Right cardiac atrium (tissue), 5 donors: ENCODE data around the gene KCTD2. TPM values are rescaled to one million over a fixed set of nuclear protein-coding genes. Genes with fewer than 3 reads are reported as not detected.

Experiments
- ATAC-seq, 2 donors: fragments of 200-7000 bp; cut with Tn5 transposase; one replicate each; pipeline versions ENCODE4 v1.8.0 to v1.9.1; 2020; ENCODE audit warnings: moderate library complexity in 2 of 2, mild to moderate bottlenecking in 1 of 2
- DNase-seq, 3 donors: peaks; one replicate each; pipeline ENCODE4 v3.0.0-alpha.2; 2020
- H3K27ac ChIP-seq: one replicate; pipeline ENCODE4 v1.5.1; 2013; ENCODE audit warnings: mild to moderate bottlenecking, low read length, control low read depth, moderate library complexity
- H3K27me3 ChIP-seq: one replicate; pipeline ENCODE4 v1.6.1; 2013; ENCODE audit not compliant: control insufficient read depth, insufficient read depth
- H3K4me1 ChIP-seq: one replicate; pipeline ENCODE4 v1.6.1; 2013; ENCODE audit warnings: low read length; ENCODE audit not compliant: control insufficient read depth, insufficient read depth
- H3K4me3 ChIP-seq: one replicate; pipeline ENCODE4 v1.5.1; 2013; ENCODE audit warnings: low read length, control low read depth
- H3K9me3 ChIP-seq: one replicate; pipeline ENCODE4 v1.6.1; 2013; ENCODE audit warnings: low read length; ENCODE audit not compliant: control insufficient read depth
- WGBS: extraction: QIAGEN DNeasy Blood & Tissue Kit; methylation state at CpG from one replicate; pipeline ENCODE4 v1.1.7; 2013; 5-methylcytosine and 5-hydroxymethylcytosine counted together
- intact Hi-C, 4 donors: fragments of 100-400 bp; cut with DNase I; formaldehyde crosslinking; loops; one replicate each; pipeline versions ENCODE4 v1.11.0 to v1.14.0; 2022 to 2023
- polyA plus RNA-seq: library from polyadenylated mRNA; stranded (reverse); fragments of 200-250 nt; gene quantifications from one replicate; pipeline ENCODE4 v1.2.3, GENCODE V29; 2013
- total RNA-seq, 4 donors: library from RNA; stranded (reverse); fragmentation: NEBNext Ultra II Directional; extraction: Animal tissue kit (Norgen Biotek cat#: 25700); gene quantifications; one replicate each; pipeline ENCODE4 v1.2.1, GENCODE V29; 2021
- donor health status: healthy with polysubstance abuse.
- donor health status: DM: no; HTN: yes; CAD: no.
- donor health status: DM: no; HTN: no; CAD: no.
- donor health status: DM: no; HTN: yes; CAD: no; lungs with severe emphysema.
- donor health status: DM: yes; HTN: yes; CAD: no.

KCTD2 gene
- total and polyA plus RNA-seq, 5 donors: 22.3 to 27.5 (median 22.8) TPM

DNA sequence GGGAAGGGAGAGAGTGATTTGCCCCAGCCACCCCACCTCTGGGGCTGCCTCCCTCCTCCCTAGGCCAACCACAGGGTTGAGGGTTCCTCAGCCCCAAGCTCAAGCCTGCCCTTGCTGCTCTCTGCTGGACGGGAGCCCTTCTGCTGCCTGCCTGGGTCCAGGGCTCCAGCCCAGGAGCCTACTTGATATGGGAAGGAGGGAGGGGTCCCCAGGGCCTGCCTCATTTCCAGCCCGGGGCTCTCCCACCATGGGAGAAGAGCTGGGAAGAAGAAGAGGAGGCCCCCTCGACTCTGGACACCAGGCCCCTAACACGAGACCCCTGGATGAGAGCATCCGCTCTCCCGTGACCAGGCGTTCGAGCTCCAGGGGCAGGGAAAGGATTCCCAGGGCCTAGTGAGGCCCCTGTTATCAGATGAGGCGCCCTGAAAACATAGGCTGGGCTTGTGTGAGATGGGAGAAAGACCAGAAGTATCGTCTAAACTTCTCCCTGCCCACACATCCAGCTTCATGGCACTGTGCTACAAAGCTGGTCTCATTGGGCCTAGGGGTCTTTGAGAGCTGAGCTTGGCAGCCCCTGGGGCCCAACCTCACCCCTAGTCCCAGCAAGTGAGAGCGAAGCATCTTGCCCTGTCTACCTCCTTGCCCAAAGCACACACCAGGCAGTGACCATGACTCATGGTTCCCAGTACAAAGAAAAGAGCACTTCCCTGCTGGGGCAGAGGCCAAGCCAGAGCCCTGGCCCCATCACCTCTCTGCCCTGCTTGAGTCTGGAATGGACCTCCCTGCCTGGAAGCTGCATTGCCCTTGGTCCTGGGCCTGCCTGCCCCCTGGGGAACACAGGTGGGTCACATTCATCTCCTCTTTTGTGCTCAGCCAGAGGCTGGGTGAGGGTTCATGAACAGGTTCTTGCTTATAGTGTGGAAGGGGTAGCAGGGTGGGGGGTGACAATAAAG is 41.7 kb downstream of the KCTD2 start:
- H3K4me1 ChIP-seq: peaks cover 6% of the 10 kb centered on the region
- DNase-seq: peak in 2 of 3 donors; percentile 65 to 69
- peak; percentile 8 to 62 for ATAC-seq
- no peaks in the 10 kb centered on the region for H3K9me3 ChIP-seq
- peak overlapping the region; percentile 30 for H3K4me3 ChIP-seq
- peak overlapping the region; percentile 88 for H3K27ac ChIP-seq
- no peaks in the 10 kb centered on the region for H3K27me3 ChIP-seq
- WGBS: 69% methylated on average over 11 of the region's 11 CpGs
- intact Hi-C loops: no loop called here

- Histone ChIP-seq H3K4me3 (no peak overlapping the region), H3K4me1 (peaks cover 6% of the 10 kb centered on the region)
- ATAC-seq: peak; percentile 7 to 25
These were observed 44.1 kb downstream of the KCTD2 start for GRCh38 chr17:75090871-75091854.

GRCh38 chr17:75091855-75092327 is 44.9 kb downstream of the KCTD2 start:
- H3K9me3 ChIP-seq: no peaks in the 10 kb centered on the region
- ATAC-seq: no peak

More at GRCh38 chr17:75090871-75091854, 44.1 kb downstream of the KCTD2 start:
- H3K27me3 ChIP-seq: no peaks in the 10 kb centered on the region
- intact Hi-C loops: no loop called here
- H3K9me3 ChIP-seq: no peaks in the 10 kb centered on the region
- WGBS: 39% methylated on average over 19 of the region's 19 CpGs
- peak overlapping the region; percentile 69 for H3K27ac ChIP-seq
- DNase-seq: peak; percentile 65 to 88 (median 79)

DNA sequence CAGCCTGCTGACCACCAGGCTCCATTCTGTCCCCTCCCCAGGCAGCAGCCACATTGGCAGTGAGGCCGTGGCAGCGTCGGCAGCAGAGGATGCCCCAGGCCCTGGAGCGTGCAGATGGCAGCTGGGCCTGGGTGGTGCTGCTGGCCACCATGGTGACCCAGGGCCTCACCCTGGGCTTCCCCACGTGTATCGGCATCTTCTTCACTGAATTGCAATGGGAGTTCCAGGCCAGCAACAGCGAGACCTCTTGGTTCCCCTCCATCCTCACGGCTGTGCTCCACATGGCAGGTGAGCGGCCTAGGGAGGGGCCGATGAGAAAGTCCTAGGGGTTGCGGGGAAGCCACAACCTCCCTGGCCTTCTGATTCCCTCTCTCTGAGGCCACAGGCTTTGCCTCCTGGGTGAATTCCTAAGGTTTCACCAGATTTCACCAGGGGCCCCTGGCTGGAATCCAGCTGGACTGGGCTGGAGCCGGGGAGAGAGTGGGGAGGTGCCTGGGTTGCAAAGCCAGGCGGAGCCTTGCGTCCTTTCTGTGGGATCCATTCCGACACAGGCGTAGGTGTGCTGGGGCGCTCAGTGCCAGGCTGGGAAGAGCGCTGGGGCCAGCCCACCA is 46.6 kb downstream of the KCTD2 start:
- intact Hi-C loops: no loop called here
- Histone ChIP-seq H3K9me3 (no peaks in the 10 kb centered on the region), H3K4me1 (peaks cover 4% of the 10 kb centered on the region), H3K27ac (no peak overlapping the region), H3K4me3 (no peak overlapping the region), H3K27me3 (no peaks in the 10 kb centered on the region)
- 88% methylated on average over 18 of the region's 18 CpGs for WGBS
- ATAC-seq (no peak), DNase-seq (no peak)

More at GRCh38 chr17:75091855-75092327, 44.9 kb downstream of the KCTD2 start:
- no peak for DNase-seq
- intact Hi-C loops: no loop called here
- WGBS: 77% methylated on average over 10 of the region's 10 CpGs
- Histone ChIP-seq H3K27ac (peak overlapping the region; percentile 69), H3K4me3 (no peak overlapping the region), H3K27me3 (no peaks in the 10 kb centered on the region), H3K4me1 (peaks cover 6% of the 10 kb centered on the region)

DNA sequence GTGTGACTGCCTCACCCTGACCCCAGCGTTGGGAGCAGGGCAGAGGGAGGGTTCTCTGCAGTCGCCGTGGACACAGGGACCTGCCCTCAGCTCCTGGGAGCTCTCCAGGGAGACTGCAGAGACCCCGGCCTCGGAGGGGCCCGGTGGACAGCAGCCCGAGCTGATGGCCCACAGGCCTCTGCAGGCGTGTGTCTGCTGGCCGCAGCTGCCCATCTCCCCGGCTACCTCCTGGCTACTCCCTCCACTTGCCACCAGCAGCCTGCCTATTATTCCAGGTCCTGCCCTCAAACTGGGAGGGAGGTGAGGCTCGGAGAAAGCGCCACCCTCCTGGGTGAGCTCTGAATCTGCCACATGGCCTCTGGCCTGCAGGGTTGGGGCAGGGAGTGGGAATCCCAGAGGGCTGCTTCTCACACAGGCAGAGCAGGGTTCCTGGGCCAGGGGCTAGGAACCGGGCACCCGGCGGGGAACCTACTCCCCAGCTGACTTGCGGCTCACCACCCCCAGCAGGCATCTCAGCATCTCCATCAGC is 47.9 kb downstream of the KCTD2 start:
- peak in 1 of 3 donors; percentile 31 for DNase-seq
- WGBS: 72% methylated on average over 16 of the region's 16 CpGs
- Histone ChIP-seq H3K4me3 (no peak overlapping the region), H3K27me3 (no peaks in the 10 kb centered on the region), H3K9me3 (no peaks in the 10 kb centered on the region), H3K4me1 (no peaks in the 10 kb centered on the region), H3K27ac (no peak overlapping the region)
- intact Hi-C loops: no loop called here
- ATAC-seq: no peak

GRCh38 chr17:75096082-75096625 is 49.1 kb downstream of the KCTD2 start:
- no peak overlapping the region for H3K27ac ChIP-seq
- DNase-seq: peak; percentile 68 to 86 (median 84)

GRCh38 chr17:75097865-75098264 is 50.8 kb downstream of the KCTD2 start:
- no peaks in the 10 kb centered on the region for H3K9me3 ChIP-seq
- 98% methylated on average over 7 of the region's 7 CpGs for WGBS
- H3K4me1 ChIP-seq: no peaks in the 10 kb centered on the region
- no peak overlapping the region for H3K4me3 ChIP-seq
- intact Hi-C loops: no loop called here
- H3K27ac ChIP-seq: no peak overlapping the region
- no peak for ATAC-seq
- DNase-seq: peak in 1 of 3 donors; percentile 40
- no peaks in the 10 kb centered on the region for H3K27me3 ChIP-seq

More at GRCh38 chr17:75096082-75096625, 49.1 kb downstream of the KCTD2 start:
- intact Hi-C loops: no loop called here
- 35% methylated on average over 14 of the region's 14 CpGs for WGBS
- ATAC-seq: peak; percentile 81 to 88
- Histone ChIP-seq H3K4me1 (no peaks in the 10 kb centered on the region), H3K4me3 (no peak overlapping the region), H3K27me3 (no peaks in the 10 kb centered on the region), H3K9me3 (no peaks in the 10 kb centered on the region)

GRCh38 chr17:75098861-75099260 is 51.8 kb downstream of the KCTD2 start:
- ATAC-seq (no peak), DNase-seq (peak in 1 of 3 donors; percentile 36)
- Histone ChIP-seq H3K9me3 (no peaks in the 10 kb centered on the region), H3K4me3 (no peak overlapping the region), H3K27me3 (no peaks in the 10 kb centered on the region), H3K27ac (no peak overlapping the region), H3K4me1 (peaks cover 2% of the 10 kb centered on the region)
- WGBS: 92% methylated on average over 7 of the region's 7 CpGs
- intact Hi-C loops: no loop called here

DNA sequence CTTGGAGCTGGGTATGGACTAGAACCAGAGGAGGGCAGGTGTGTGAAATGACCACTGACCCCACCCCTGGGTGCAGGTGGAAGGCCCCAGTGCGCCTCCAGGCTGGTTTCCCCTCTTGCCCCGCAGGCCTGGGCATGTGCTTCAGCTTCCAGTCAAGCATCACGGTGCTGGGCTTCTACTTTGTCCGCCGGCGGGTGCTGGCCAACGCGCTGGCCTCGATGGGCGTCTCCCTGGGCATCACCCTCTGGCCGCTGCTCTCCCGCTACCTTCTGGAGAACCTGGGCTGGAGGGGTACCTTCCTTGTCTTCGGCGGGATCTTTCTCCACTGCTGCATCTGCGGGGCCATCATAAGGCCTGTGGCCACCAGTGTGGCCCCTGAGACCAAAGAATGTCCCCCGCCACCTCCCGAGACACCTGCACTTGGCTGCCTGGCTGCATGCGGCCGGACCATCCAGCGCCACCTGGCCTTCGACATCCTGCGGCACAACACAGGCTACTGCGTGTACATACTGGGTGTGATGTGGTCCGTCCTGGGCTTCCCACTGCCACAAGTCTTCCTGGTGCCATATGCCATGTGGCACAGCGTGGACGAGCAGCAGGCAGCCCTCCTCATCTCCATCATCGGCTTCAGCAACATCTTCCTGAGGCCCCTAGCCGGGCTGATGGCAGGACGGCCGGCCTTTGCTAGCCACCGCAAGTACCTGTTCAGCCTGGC is 53.0 kb downstream of the KCTD2 start:
- ATAC-seq (no peak), DNase-seq (peak in 1 of 3 donors; percentile 42)
- WGBS: 96% methylated on average over 31 of the region's 31 CpGs
- no peak overlapping the region for H3K27ac ChIP-seq
- intact Hi-C loops: no loop called here
- H3K4me3 ChIP-seq: no peak overlapping the region
- no peaks in the 10 kb centered on the region for H3K9me3 ChIP-seq
- H3K4me1 ChIP-seq: peaks cover 4% of the 10 kb centered on the region
- no peaks in the 10 kb centered on the region for H3K27me3 ChIP-seq
